Mammary epithelial cell (primary cell): ENCODE data around the gene ZBTB8OS.

ENCODE experiments used
- CTCF ChIP-seq, 2 donors: IDR thresholded peaks in 1 of 2; conservative IDR thresholded peaks in 1 of 2; 2 replicates each; pipeline ENCODE4 v1.5.1; 2011 to 2012; ENCODE audit warnings: inconsistent platforms in 2 of 2, low read length in 2 of 2, mild to moderate bottlenecking in 2 of 2, control low read depth in 1 of 2, low read depth in 1 of 2; ENCODE audit not compliant: insufficient read depth in 1 of 2; ENCODE audit errors: extremely low read depth in 1 of 2
- EZH2 ChIP-seq: IDR thresholded peaks from 2 replicates; pipeline ENCODE4 v1.6.1; 2012; ENCODE audit warnings: low read length, inconsistent platforms, borderline replicate concordance

GRCh38 chr1:32686387-32686786 is 36.0 kb upstream of the ZBTB8OS start:
- TF ChIP-seq CTCF (conservative IDR thresholded peaks at IDR 0.05 in 1 of 2, IDR thresholded peaks at IDR 0.05 in 1 of 2; ENCODE audit: extremely low read depth in 1 of 2, insufficient read depth in 1 of 2, low read depth in 1 of 2, low read length in 2 of 2) (no peak), EZH2 (no peak)
